ENCODE measurements around the gene SUPT5H.
A peak's percentile ranks its signal among the peaks of the same experiment; 100 is the strongest.

The SUPT5H gene

GRCh38 chr19:39481229-39481545, 35.8 kb downstream of the SUPT5H start:
- Histone ChIP-seq H3K4me3 (ENCODE audit: low read length) (peak overlapping the region; percentile 95), H3K9ac (ENCODE audit: low read length) (peak overlapping the region; percentile 49), H3K4me1 (ENCODE audit: control insufficient read depth, insufficient read depth, low read length) (peaks cover 11% of the 10 kb centered on the region), H3K36me3 (ENCODE audit: control insufficient read depth, insufficient read depth, low read length) (peaks cover 7% of the 10 kb centered on the region), H3K27ac (ENCODE audit: low read depth, low read length) (no peak overlapping the region), H3K27me3 (ENCODE audit: control insufficient read depth, insufficient read depth, low read length) (no peaks in the 10 kb centered on the region)

DNA sequence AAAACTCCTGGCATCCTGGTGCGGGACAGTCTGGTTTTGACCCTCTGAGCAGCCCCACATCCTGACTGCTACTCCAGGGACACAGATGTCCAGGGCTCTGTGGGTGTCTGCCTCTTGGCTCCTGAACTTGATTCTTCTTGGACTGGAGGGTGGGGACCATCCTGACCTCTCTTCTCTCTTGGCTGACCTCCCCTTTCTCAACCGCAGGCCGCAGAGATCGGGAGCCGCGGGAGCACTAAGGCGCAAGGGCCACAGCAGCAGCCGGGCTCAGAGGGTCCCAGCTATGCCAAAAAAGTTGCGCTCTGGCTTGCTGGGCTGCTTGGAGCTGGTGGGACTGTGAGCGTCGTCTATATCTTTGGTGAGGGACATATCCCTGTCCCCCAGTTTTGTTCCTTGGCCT, 36.3 kb downstream of the SUPT5H start:
- peak overlapping the region; percentile 95 for H3K4me3 ChIP-seq (ENCODE audit: low read length)
- peaks cover 11% of the 10 kb centered on the region for H3K4me1 ChIP-seq (ENCODE audit: control insufficient read depth, insufficient read depth, low read length)
- H3K27ac ChIP-seq (ENCODE audit: low read depth, low read length) = no peak overlapping the region
- no peak overlapping the region for H3K9ac ChIP-seq (ENCODE audit: low read length)
- H3K36me3 ChIP-seq (ENCODE audit: control insufficient read depth, insufficient read depth, low read length) = peaks cover 10% of the 10 kb centered on the region
- H3K27me3 ChIP-seq (ENCODE audit: control insufficient read depth, insufficient read depth, low read length) = no peaks in the 10 kb centered on the region

DNA sequence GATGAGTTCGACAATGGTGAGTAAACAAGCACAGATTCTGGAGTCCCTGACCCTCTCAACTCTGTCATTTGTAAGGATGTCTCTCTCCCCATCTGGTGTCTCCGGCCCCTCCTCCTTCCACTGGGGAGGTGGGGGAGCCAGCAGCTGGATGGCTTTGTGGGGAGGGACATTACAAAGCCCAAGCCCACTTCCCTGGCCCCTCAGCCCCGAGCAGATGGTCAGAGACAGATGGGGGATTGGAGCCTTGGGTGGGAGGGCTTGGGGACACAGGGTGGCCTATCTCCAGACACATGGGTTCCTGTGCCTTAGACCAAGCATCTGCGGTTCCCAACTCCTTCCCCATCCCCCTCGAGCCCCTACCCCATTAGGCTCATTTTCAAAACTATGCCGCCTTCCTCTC, 37.8 kb downstream of the SUPT5H start:
- Histone ChIP-seq H3K4me3 (ENCODE audit: low read length) (no peak overlapping the region), H3K27me3 (ENCODE audit: control insufficient read depth, insufficient read depth, low read length) (no peaks in the 10 kb centered on the region), H3K27ac (ENCODE audit: low read depth, low read length) (no peak overlapping the region), H3K4me1 (ENCODE audit: control insufficient read depth, insufficient read depth, low read length) (peaks cover 11% of the 10 kb centered on the region), H3K36me3 (ENCODE audit: control insufficient read depth, insufficient read depth, low read length) (peaks cover 14% of the 10 kb centered on the region), H3K9ac (ENCODE audit: low read length) (no peak overlapping the region)

GRCh38 chr19:39489756-39490155, 44.4 kb downstream of the SUPT5H start:
- no peaks in the 10 kb centered on the region for H3K27me3 ChIP-seq (ENCODE audit: control insufficient read depth, insufficient read depth, low read length)
- no peaks in the 10 kb centered on the region for H3K4me1 ChIP-seq (ENCODE audit: control insufficient read depth, insufficient read depth, low read length)
- H3K9ac ChIP-seq (ENCODE audit: low read length) = no peak overlapping the region
- no peak overlapping the region for H3K4me3 ChIP-seq (ENCODE audit: low read length)
- H3K36me3 ChIP-seq (ENCODE audit: control insufficient read depth, insufficient read depth, low read length) = peaks cover 33% of the 10 kb centered on the region
- H3K27ac ChIP-seq (ENCODE audit: low read depth, low read length) = no peak overlapping the region

GRCh38 chr19:39492225-39492624, 46.8 kb downstream of the SUPT5H start:
- H3K4me3 ChIP-seq (ENCODE audit: low read length) = no peak overlapping the region
- H3K27ac ChIP-seq (ENCODE audit: low read depth, low read length) = no peak overlapping the region
- H3K36me3 ChIP-seq (ENCODE audit: control insufficient read depth, insufficient read depth, low read length) = peaks cover 23% of the 10 kb centered on the region
- no peaks in the 10 kb centered on the region for H3K4me1 ChIP-seq (ENCODE audit: control insufficient read depth, insufficient read depth, low read length)
- no peak overlapping the region for H3K9ac ChIP-seq (ENCODE audit: low read length)
- H3K27me3 ChIP-seq (ENCODE audit: control insufficient read depth, insufficient read depth, low read length) = no peaks in the 10 kb centered on the region

GRCh38 chr19:39492788-39493187, 47.4 kb downstream of the SUPT5H start:
- no peak overlapping the region for H3K4me3 ChIP-seq (ENCODE audit: low read length)
- H3K4me1 ChIP-seq (ENCODE audit: control insufficient read depth, insufficient read depth, low read length) = no peaks in the 10 kb centered on the region
- peaks cover 23% of the 10 kb centered on the region for H3K36me3 ChIP-seq (ENCODE audit: control insufficient read depth, insufficient read depth, low read length)
- H3K9ac ChIP-seq (ENCODE audit: low read length) = no peak overlapping the region
- H3K27me3 ChIP-seq (ENCODE audit: control insufficient read depth, insufficient read depth, low read length) = no peaks in the 10 kb centered on the region
- H3K27ac ChIP-seq (ENCODE audit: low read depth, low read length) = no peak overlapping the region

DNA sequence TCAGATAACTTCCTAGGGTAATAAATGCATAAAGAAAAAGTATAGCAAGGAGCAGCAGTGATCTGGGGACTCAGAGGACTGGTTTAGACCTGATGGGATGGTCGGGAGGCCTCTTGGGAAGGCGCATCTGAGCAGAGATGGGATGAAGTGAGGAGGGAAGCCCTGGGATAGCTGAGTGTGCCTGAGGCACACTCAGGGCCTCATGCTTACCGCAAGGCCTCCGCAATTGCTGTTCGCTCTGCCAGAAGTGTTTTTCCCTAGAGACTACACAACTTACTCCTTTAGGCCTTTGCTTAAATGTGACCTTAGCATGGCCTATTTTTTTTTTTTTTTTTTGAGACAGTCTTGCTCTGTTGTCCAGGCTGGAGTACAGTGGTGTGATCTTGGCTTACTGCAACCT, 49.3 kb downstream of the SUPT5H start:
- no peaks in the 10 kb centered on the region for H3K4me1 ChIP-seq (ENCODE audit: control insufficient read depth, insufficient read depth, low read length)
- H3K4me3 ChIP-seq (ENCODE audit: low read length) = no peak overlapping the region
- H3K27ac ChIP-seq (ENCODE audit: low read depth, low read length) = no peak overlapping the region
- H3K9ac ChIP-seq (ENCODE audit: low read length) = no peak overlapping the region
- peaks cover 6% of the 10 kb centered on the region for H3K36me3 ChIP-seq (ENCODE audit: control insufficient read depth, insufficient read depth, low read length)
- peaks cover 8% of the 10 kb centered on the region for H3K27me3 ChIP-seq (ENCODE audit: control insufficient read depth, insufficient read depth, low read length)

- H3K4me3 ChIP-seq (ENCODE audit: low read length) = no peak overlapping the region
- H3K36me3 ChIP-seq (ENCODE audit: control insufficient read depth, insufficient read depth, low read length) = no peaks in the 10 kb centered on the region
- H3K27me3 ChIP-seq (ENCODE audit: control insufficient read depth, insufficient read depth, low read length) = peaks cover 12% of the 10 kb centered on the region
- no peaks in the 10 kb centered on the region for H3K4me1 ChIP-seq (ENCODE audit: control insufficient read depth, insufficient read depth, low read length)
- H3K27ac ChIP-seq (ENCODE audit: low read depth, low read length) = no peak overlapping the region
- H3K9ac ChIP-seq (ENCODE audit: low read length) = no peak overlapping the region
Measured at GRCh38 chr19:39496063-39496462, 50.7 kb downstream of the SUPT5H start.

- Histone ChIP-seq H3K27ac (ENCODE audit: low read depth, low read length) (no peak overlapping the region), H3K36me3 (ENCODE audit: control insufficient read depth, insufficient read depth, low read length) (no peaks in the 10 kb centered on the region), H3K27me3 (ENCODE audit: control insufficient read depth, insufficient read depth, low read length) (peaks cover 12% of the 10 kb centered on the region), H3K4me1 (ENCODE audit: control insufficient read depth, insufficient read depth, low read length) (no peaks in the 10 kb centered on the region), H3K9ac (ENCODE audit: low read length) (no peak overlapping the region), H3K4me3 (ENCODE audit: low read length) (peak overlapping the region; percentile 33)
Measured at GRCh38 chr19:39497701-39497995, 52.3 kb downstream of the SUPT5H start.

DNA sequence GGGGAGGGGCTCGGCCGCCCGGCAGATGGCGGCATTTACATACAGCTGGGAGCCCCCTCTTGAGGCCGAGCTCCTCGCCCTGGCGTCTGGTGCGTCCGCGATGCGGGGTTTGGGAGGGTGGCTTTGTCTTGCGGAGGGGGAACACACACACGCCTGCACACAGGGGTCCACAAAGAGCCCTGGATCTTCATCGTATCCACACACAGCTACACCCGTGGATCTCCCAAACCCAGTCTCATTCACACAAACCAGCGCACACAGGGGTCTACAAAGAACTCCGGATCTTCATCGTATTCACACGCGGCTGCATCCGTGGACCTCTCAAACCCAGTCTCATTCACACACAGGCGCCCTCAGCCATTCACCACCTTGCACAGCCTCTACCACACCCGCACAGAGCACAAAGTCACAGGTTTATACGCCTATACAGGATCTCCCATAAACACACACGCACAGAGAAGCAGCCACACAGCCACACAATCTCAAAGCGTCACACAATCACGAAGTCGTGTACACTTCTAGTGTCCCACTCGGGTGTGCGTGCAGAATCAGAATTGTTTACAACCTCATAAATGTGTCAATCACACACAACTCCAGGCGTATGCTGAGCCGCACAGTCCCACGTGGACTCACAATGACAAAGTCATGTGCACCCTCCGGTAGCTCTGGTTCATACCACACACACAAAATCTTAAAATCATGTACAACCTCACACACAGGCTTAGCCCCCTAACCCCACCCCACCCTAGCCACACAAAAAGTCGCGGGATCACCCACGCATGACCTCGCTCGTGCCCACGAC, 52.8 kb downstream of the SUPT5H start:
- H3K9ac ChIP-seq (ENCODE audit: low read length) = no peak overlapping the region
- H3K4me1 ChIP-seq (ENCODE audit: control insufficient read depth, insufficient read depth, low read length) = no peaks in the 10 kb centered on the region
- peaks cover 14% of the 10 kb centered on the region for H3K27me3 ChIP-seq (ENCODE audit: control insufficient read depth, insufficient read depth, low read length)
- no peaks in the 10 kb centered on the region for H3K36me3 ChIP-seq (ENCODE audit: control insufficient read depth, insufficient read depth, low read length)
- peak overlapping the region; percentile 33 for H3K4me3 ChIP-seq (ENCODE audit: low read length)
- no peak overlapping the region for H3K27ac ChIP-seq (ENCODE audit: low read depth, low read length)

DNA sequence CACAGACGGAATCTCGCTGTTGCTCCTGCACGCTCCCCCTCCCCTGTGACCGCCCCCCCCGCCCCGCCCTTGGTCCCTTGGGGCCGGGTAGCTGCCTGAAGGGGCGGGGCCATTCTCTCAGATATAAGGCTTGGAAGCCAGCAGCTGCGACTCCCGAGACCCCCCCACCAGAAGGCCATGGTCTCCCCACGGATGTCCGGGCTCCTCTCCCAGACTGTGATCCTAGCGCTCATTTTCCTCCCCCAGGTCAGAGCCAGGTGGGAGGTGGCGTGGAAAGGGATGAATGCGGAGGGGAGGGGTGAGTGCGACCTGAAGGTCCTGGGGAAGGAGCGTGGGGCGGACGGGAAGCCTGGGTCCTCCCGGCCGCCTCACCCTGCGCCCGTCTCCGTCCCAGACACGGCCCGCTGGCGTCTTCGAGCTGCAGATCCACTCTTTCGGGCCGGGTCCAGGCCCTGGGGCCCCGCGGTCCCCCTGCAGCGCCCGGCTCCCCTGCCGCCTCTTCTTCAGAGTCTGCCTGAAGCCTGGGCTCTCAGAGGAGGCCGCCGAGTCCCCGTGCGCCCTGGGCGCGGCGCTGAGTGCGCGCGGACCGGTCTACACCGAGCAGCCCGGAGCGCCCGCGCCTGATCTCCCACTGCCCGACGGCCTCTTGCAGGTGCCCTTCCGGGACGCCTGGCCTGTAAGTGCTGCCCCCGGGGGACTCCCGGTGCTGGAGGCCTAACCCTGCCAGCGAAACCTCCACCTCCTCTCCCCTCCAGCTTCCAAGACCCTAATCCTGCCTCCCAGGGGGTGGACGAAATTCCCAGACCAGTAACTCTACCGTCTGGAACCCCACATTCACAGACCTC, 53.6 kb downstream of the SUPT5H start, which contains the start of gene DLL3:
DLL3 (plus strand) TSS at position 150 of the 845 bp plus-strand sequence; CDS start at position 178, 28 bp downstream.
- Histone ChIP-seq H3K27me3 (ENCODE audit: control insufficient read depth, insufficient read depth, low read length) (peaks cover 19% of the 10 kb centered on the region), H3K9ac (ENCODE audit: low read length) (no peak within 1 kb of the TSS), H3K4me3 (ENCODE audit: low read length) (peak within 1 kb of the TSS; percentile 33), H3K4me1 (ENCODE audit: control insufficient read depth, insufficient read depth, low read length) (no peaks in the 10 kb centered on the region), H3K36me3 (ENCODE audit: control insufficient read depth, insufficient read depth, low read length) (no peaks in the 10 kb centered on the region), H3K27ac (ENCODE audit: low read depth, low read length) (no peak within 1 kb of the TSS)

DNA sequence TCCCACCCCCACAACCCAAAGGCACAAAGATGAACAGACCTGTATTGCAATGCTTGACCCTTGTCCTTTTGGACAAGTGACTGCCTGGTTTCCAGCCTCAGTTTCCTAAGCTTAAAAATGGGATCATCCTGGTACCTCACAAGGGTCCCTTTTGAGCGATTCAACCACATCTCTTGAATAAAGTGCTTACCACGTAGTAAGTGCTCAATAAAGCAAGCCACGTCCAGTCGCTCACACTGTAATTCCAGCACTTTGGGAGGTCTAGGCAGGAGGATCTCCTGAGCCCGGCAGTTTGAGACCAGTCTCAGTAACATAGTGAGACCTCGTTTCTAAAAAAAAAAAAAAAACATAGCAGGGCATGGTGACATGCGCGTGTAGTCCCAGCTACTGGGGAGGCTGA, 54.5 kb downstream of the SUPT5H start:
- Histone ChIP-seq H3K9ac (ENCODE audit: low read length) (no peak overlapping the region), H3K36me3 (ENCODE audit: control insufficient read depth, insufficient read depth, low read length) (no peaks in the 10 kb centered on the region), H3K4me1 (ENCODE audit: control insufficient read depth, insufficient read depth, low read length) (no peaks in the 10 kb centered on the region), H3K4me3 (ENCODE audit: low read length) (no peak overlapping the region), H3K27ac (ENCODE audit: low read depth, low read length) (no peak overlapping the region), H3K27me3 (ENCODE audit: control insufficient read depth, insufficient read depth, low read length) (peaks cover 25% of the 10 kb centered on the region)

DNA sequence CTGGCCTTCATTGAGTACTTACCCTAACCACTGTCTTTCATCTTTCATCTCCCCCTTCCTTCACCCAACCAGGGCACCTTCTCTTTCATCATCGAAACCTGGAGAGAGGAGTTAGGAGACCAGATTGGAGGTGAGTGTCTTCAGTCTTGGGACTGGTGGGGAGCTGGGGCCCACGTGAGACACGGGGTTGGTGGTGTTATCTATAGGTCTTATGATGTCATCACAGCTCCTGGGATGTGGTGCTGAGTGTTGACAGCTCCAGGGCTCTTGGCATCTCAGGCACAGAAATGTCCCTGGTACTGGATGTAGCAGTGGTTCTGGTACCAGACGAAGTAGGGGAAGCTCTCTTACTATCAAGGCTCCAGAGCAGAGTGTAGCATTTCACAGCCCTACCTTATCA, 55.2 kb downstream of the SUPT5H start:
- Histone ChIP-seq H3K27me3 (ENCODE audit: control insufficient read depth, insufficient read depth, low read length) (peaks cover 27% of the 10 kb centered on the region), H3K4me3 (ENCODE audit: low read length) (no peak overlapping the region), H3K4me1 (ENCODE audit: control insufficient read depth, insufficient read depth, low read length) (no peaks in the 10 kb centered on the region), H3K9ac (ENCODE audit: low read length) (no peak overlapping the region), H3K36me3 (ENCODE audit: control insufficient read depth, insufficient read depth, low read length) (no peaks in the 10 kb centered on the region), H3K27ac (ENCODE audit: low read depth, low read length) (no peak overlapping the region)

All from rectal smooth muscle tissue (tissue), 1 donor.